ENCODE results near the gene ATP8B4.

Gene ATP8B4

GRCh38 chr15:50044904-50045303 lies 74.1 kb downstream of the ATP8B4 start:
- no peak overlapping the region for H3K4me3 ChIP-seq (ENCODE audit: low read depth, low read length)
- TF ChIP-seq CTCF (IDR thresholded peaks at IDR 0.05; ENCODE audit: low read depth, low read length) = no peak

GRCh38 chr15:50044406-50044805 lies 74.6 kb downstream of the ATP8B4 start:
- H3K4me3 ChIP-seq (ENCODE audit: low read depth, low read length) = no peak overlapping the region
- no peak for TF ChIP-seq CTCF (IDR thresholded peaks at IDR 0.05; ENCODE audit: low read depth, low read length)

- no peak overlapping the region for H3K4me3 ChIP-seq (ENCODE audit: low read depth, low read length)
- TF ChIP-seq CTCF (IDR thresholded peaks at IDR 0.05; ENCODE audit: low read depth, low read length) = no peak
Observed at GRCh38 chr15:50042775-50043174, 76.3 kb downstream of the ATP8B4 start.

- no peak for TF ChIP-seq CTCF (IDR thresholded peaks at IDR 0.05; ENCODE audit: low read depth, low read length)
- no peak overlapping the region for H3K4me3 ChIP-seq (ENCODE audit: low read depth, low read length)
Observed at GRCh38 chr15:50030456-50030855, 88.6 kb downstream of the ATP8B4 start.

GRCh38 chr15:50028326-50028725 lies 90.7 kb downstream of the ATP8B4 start:
- no peak for TF ChIP-seq CTCF (IDR thresholded peaks at IDR 0.05; ENCODE audit: low read depth, low read length)
- no peak overlapping the region for H3K4me3 ChIP-seq (ENCODE audit: low read depth, low read length)

GRCh38 chr15:50024281-50024680 lies 94.8 kb downstream of the ATP8B4 start:
- TF ChIP-seq CTCF (IDR thresholded peaks at IDR 0.05; ENCODE audit: low read depth, low read length) = no peak
- no peak overlapping the region for H3K4me3 ChIP-seq (ENCODE audit: low read depth, low read length)

- no peak overlapping the region for H3K4me3 ChIP-seq (ENCODE audit: low read depth, low read length)
- TF ChIP-seq CTCF (IDR thresholded peaks at IDR 0.05; ENCODE audit: low read depth, low read length) = no peak
Observed at GRCh38 chr15:50018491-50018890, 100.5 kb downstream of the ATP8B4 start.

All from WI38 (cell line).